Stomach (tissue), 9 donors: ENCODE results near the gene OR9A4. TPM values are rescaled to one million over a fixed set of nuclear protein-coding genes. Genes with fewer than 3 reads are reported as not detected.

Experiments
- DNase-seq, 2 donors: peaks; one replicate each; pipeline versions ENCODE4 v3.0.0 to v3.0.0-alpha.2; 2013 to 2019
- H3K27ac ChIP-seq, 5 donors: fragments of 200-600 bp in 4 of 5; sonication (generic) in 4 of 5; one replicate each; pipeline ENCODE4 v1.5.1; 2013 to 2019; ENCODE audit warnings: mild to moderate bottlenecking in 1 of 5, moderate library complexity in 1 of 5
- H3K27me3 ChIP-seq, 3 donors: fragments of 200-600 bp; sonication (generic); one replicate each; pipeline ENCODE4 v1.5.1; 2017 to 2019; ENCODE audit warnings: mixed run types in 1 of 3
- H3K36me3 ChIP-seq, 4 donors: fragments of 200-600 bp; sonication (generic); 1 replicate in 3 of 4; 2 replicates in 1 of 4; pipeline ENCODE4 v1.5.1; 2016 to 2019
- H3K4me1 ChIP-seq, 4 donors: fragments of 200-600 bp; sonication (generic); one replicate each; pipeline ENCODE4 v1.5.1; 2016 to 2019
- H3K4me3 ChIP-seq, 4 donors: fragments of 200-600 bp; sonication (generic) in 3 of 4; one replicate each; pipeline ENCODE4 v1.5.1; 2016 to 2019; ENCODE audit warnings: mild to moderate bottlenecking in 1 of 4
- H3K9me3 ChIP-seq, 4 donors: fragments of 200-600 bp; sonication (generic); one replicate each; pipeline ENCODE4 v1.5.1; 2016 to 2019
- EP300 ChIP-seq: sonication (generic); formaldehyde crosslinking; IDR thresholded peaks from one replicate; pipeline ENCODE4 v1.6.1; 2017; ENCODE audit warnings: antibody characterized with exemption
- POLR2A ChIP-seq, 4 donors: fragments of 450-650 bp; IDR thresholded peaks; one replicate each; pipeline ENCODE4 v1.6.1; 2016; ENCODE audit warnings: antibody characterized with exemption in 4 of 4, control low read depth in 2 of 4, mild to moderate bottlenecking in 1 of 4, moderate library complexity in 1 of 4
- POLR2AphosphoS5 ChIP-seq, 3 donors: sonication (generic); formaldehyde crosslinking; IDR thresholded peaks; one replicate each; pipeline ENCODE4 v1.6.1; 2016; ENCODE audit warnings: antibody characterized with exemption in 3 of 3
- WGBS, 5 donors: extraction: QIAGEN DNeasy Blood & Tissue Kit in 3 of 5; methylation state at CpG; one replicate each; pipeline versions ENCODE4 v1.1.5 to v1.1.7; 2013 to 2018; 5-methylcytosine and 5-hydroxymethylcytosine counted together
- intact Hi-C: fragments of 100-400 bp; cut with DNase I; formaldehyde crosslinking; loops from one replicate; pipeline ENCODE4 v1.15.1; 2023; ENCODE audit warnings: low total_unique reads
- polyA plus RNA-seq, 3 donors: library from polyadenylated mRNA; stranded (reverse); fragments of 200-250 nt; gene quantifications; one replicate each; pipeline ENCODE4 v1.2.3, GENCODE V29; 2013
- total RNA-seq, 5 donors: library from RNA; depleted of rRNA; stranded (reverse); fragments of >200 nt; gene quantifications; one replicate each; pipeline versions ENCODE4 v1.1.0 to v1.2.3, GENCODE V29; 2014 to 2016
- TF ChIP-seq, protein P1 (sequence below), 7 experiments: fragments of 450-650 bp in 4 of 7; fragments of 200-600 bp in 3 of 7; sonication (generic) in 3 of 7; IDR thresholded peaks; one replicate each; pipeline ENCODE4 v1.5.1; 2016 to 2019; ENCODE audit warnings: antibody characterized with exemption in 7 of 7, control low read depth in 2 of 7, mild to moderate bottlenecking in 1 of 7
- donor health status: healthy with polysubstance abuse.
- donor health status: Bipolar disorder and iron deficiency.
- donor health status: healthy.

The OR9A4 gene
- total and polyA plus RNA-seq, 8 donors, result not detected

DNA sequence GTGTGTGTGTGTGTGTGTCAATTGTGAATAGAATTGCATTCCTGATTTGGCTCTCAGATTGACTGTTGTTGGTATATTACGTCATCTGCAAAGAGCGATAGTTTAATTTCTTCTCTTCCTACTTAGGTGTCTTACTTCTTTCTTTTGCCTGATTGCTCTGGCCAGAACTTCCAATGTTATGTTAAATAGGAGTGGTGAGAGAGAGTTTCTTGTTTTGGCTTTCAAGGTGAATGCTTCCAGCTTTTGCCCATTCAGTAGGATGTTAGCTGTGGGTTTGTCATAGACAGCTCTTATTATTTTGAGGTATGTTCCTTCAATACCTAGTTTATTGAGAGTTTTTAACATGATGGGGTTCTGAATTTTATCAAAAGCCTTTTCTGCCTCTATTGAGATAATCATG lies 40.7 kb upstream of the OR9A4 start:
- DNase-seq, result no peak
- H3K36me3 ChIP-seq, result no peaks in the 10 kb centered on the region
- H3K27me3 ChIP-seq, result no peaks in the 10 kb centered on the region
- H3K4me3 ChIP-seq, result no peak overlapping the region
- no peaks in the 10 kb centered on the region for H3K4me1 ChIP-seq
- intact Hi-C loops, result no loop called here
- TF ChIP-seq EP300 (no peak), POLR2A (IDR thresholded peaks at IDR 0.05) (no peak), POLR2AphosphoS5 (IDR thresholded peaks at IDR 0.05) (no peak)
- TF ChIP-seq, protein P1, sequence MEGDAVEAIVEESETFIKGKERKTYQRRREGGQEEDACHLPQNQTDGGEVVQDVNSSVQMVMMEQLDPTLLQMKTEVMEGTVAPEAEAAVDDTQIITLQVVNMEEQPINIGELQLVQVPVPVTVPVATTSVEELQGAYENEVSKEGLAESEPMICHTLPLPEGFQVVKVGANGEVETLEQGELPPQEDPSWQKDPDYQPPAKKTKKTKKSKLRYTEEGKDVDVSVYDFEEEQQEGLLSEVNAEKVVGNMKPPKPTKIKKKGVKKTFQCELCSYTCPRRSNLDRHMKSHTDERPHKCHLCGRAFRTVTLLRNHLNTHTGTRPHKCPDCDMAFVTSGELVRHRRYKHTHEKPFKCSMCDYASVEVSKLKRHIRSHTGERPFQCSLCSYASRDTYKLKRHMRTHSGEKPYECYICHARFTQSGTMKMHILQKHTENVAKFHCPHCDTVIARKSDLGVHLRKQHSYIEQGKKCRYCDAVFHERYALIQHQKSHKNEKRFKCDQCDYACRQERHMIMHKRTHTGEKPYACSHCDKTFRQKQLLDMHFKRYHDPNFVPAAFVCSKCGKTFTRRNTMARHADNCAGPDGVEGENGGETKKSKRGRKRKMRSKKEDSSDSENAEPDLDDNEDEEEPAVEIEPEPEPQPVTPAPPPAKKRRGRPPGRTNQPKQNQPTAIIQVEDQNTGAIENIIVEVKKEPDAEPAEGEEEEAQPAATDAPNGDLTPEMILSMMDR (IDR thresholded peaks at IDR 0.05), result no peak
- no peak overlapping the region for H3K27ac ChIP-seq
- WGBS, 5 donors, result 71 to 95% (median 90%) methylated on average over 2 of the region's 2 CpGs
- peaks cover 0 to 22% (median 5%) of the 10 kb centered on the region in 4 donors for H3K9me3 ChIP-seq

DNA sequence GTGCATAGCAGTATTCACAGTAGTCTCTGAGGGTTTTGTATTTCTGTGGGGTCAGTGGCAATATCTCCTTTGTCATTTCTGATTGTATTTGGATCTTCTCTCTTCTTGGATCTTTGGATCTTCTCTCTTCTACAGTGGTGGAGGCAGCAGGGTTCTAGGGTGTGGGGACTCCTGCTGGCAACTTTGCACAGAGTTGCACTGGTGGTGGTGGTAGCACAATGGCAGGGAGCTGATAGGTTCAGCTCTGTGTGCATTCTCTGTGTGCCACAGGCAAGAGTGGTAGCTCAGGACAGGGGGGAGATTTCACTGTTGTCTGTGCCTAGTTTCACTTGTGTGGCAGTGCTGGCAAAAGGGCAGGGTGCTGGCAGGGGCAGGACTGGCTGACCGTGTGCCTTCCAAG lies 39.8 kb upstream of the OR9A4 start:
- H3K36me3 ChIP-seq, result no peaks in the 10 kb centered on the region
- no peaks in the 10 kb centered on the region for H3K27me3 ChIP-seq
- 75 to 100% (median 80%) methylated on average over 1 of the region's 1 CpG for WGBS, 5 donors
- DNase-seq, result no peak
- TF ChIP-seq, protein P1 (IDR thresholded peaks at IDR 0.05), result no peak
- no peak for TF ChIP-seq EP300
- no peak overlapping the region for H3K4me3 ChIP-seq
- no peaks in the 10 kb centered on the region for H3K4me1 ChIP-seq
- intact Hi-C loops, result no loop called here
- H3K9me3 ChIP-seq, result peaks cover 0 to 25% (median 3%) of the 10 kb centered on the region in 4 donors
- H3K27ac ChIP-seq, result no peak overlapping the region

DNA sequence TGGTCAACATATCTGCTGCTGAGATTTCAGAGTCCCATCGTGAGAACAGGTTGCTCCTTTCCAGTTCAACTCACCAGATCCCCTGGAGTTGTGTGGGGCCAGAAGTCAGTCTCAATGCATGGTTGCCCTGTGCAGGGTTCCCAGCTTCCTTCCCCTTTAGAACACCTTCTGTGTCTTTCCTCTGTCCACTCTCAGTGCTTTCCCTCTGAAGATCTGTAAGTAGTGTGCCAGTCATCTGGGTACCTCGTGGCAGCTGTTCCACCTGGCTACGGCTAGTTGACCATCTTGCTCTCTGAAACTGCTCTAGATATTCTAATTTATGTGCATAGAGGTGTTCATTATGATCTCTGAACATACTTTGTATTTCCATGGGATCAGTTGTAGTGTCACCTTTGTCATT lies 38.8 kb upstream of the OR9A4 start:
- no peak for TF ChIP-seq EP300
- TF ChIP-seq, protein P1 (IDR thresholded peaks at IDR 0.05), result no peak
- no peak for TF ChIP-seq POLR2AphosphoS5 (IDR thresholded peaks at IDR 0.05)
- TF ChIP-seq POLR2A (IDR thresholded peaks at IDR 0.05), result no peak
- 79 to 88% (median 86%) methylated on average over 2 to 3 of the region's 3 CpGs for WGBS, 5 donors
- H3K4me1 ChIP-seq, result no peaks in the 10 kb centered on the region
- no peaks in the 10 kb centered on the region for H3K27me3 ChIP-seq
- H3K27ac ChIP-seq, result no peak overlapping the region
- no peaks in the 10 kb centered on the region for H3K36me3 ChIP-seq
- H3K4me3 ChIP-seq, result no peak overlapping the region
- intact Hi-C loops, result no loop called here
- peaks cover 0 to 30% (median 3%) of the 10 kb centered on the region in 4 donors for H3K9me3 ChIP-seq
- no peak for DNase-seq

DNA sequence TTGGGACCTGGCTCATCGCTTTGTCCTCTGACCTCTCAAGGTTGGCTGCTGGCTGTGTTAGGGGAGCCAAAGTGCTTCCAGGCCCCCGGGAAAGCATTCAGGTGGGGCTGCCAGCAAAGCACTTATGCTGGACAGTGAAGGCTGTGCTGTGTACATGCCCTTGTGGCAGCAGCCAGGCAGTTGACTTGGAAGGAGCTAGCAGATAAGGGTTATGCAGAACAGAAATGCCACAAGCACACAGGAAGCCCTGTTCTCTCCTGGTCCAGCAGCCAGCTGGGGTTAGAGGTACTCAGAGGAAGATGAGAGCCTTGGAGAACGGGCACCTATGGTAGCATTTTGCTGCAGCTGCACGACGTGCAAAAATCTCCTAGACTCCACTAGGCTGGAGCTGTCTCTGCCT lies 35.2 kb upstream of the OR9A4 start:
- Histone ChIP-seq H3K27me3 (no peaks in the 10 kb centered on the region), H3K27ac (no peak overlapping the region), H3K4me1 (no peaks in the 10 kb centered on the region), H3K36me3 (no peaks in the 10 kb centered on the region), H3K4me3 (no peak overlapping the region), H3K9me3 (peaks cover 0 to 37% (median 12%) of the 10 kb centered on the region in 4 donors)
- TF ChIP-seq EP300, result no peak
- TF ChIP-seq POLR2A (IDR thresholded peaks at IDR 0.05), result no peak
- TF ChIP-seq, protein P1 (IDR thresholded peaks at IDR 0.05), result no peak
- TF ChIP-seq POLR2AphosphoS5 (IDR thresholded peaks at IDR 0.05), result no peak
- WGBS, 5 donors, result 56 to 92% (median 66%) methylated on average over 4 to 5 of the region's 5 CpGs
- intact Hi-C loops, result no loop called here
- DNase-seq, result no peak
